HepG2 (cell line): Measurements from ENCODE around the gene CCDC183. TPM values are rescaled to one million over a fixed set of nuclear protein-coding genes. Genes with fewer than 3 reads are reported as not detected.
A peak's percentile ranks its signal among the peaks of the same experiment; 100 is the strongest.

Experiments used
- KLF11 ChIP-seq: IDR thresholded peaks from 2 replicates; pipeline ENCODE4 v1.6.1; 2016; ENCODE audit warnings: missing compliant biosample characterization
- PAXIP1 ChIP-seq: sonication (generic); formaldehyde crosslinking; conservative IDR thresholded peaks from 2 replicates; pipeline ENCODE4 v1.4.0; 2020; ENCODE audit warnings: mild to moderate bottlenecking, missing genetic modification reagents, moderate library complexity
- PCBP2 ChIP-seq: fragments of 200-400 bp; formaldehyde crosslinking; optimal IDR thresholded peaks from 2 replicates; pipeline ENCODE3; 2018; ENCODE audit warnings: low read length, low read depth; ENCODE audit not compliant: poor library complexity, severe bottlenecking
- RORA ChIP-seq: sonication (generic); formaldehyde crosslinking; IDR thresholded peaks from 2 replicates; pipeline ENCODE4 v1.5.0; 2020; ENCODE audit warnings: mild to moderate bottlenecking, missing genetic modification reagents, moderate library complexity
- ZBTB49 ChIP-seq: sonication (generic); formaldehyde crosslinking; IDR thresholded peaks from 2 replicates; pipeline ENCODE4 v1.4.0; 2020; ENCODE audit warnings: missing genetic modification reagents, borderline replicate concordance
- ZMYM3 ChIP-seq: sonication (generic); formaldehyde crosslinking; IDR thresholded peaks from 2 replicates; pipeline ENCODE4 v1.5.1; 2020; ENCODE audit warnings: mild to moderate bottlenecking, missing genetic modification reagents
- ZNF34 ChIP-seq: sonication (generic); formaldehyde crosslinking; IDR thresholded peaks from 2 replicates; pipeline ENCODE4 v1.4.0; 2020; ENCODE audit warnings: mild to moderate bottlenecking, missing genetic modification reagents, borderline replicate concordance
- ZNF713 ChIP-seq: sonication (generic); formaldehyde crosslinking; IDR thresholded peaks from 2 replicates; pipeline ENCODE4 v1.4.0; 2020; ENCODE audit warnings: mild to moderate bottlenecking, missing genetic modification reagents
- ZNF775 ChIP-seq: sonication (generic); formaldehyde crosslinking; IDR thresholded peaks from 2 replicates; pipeline ENCODE4 v1.4.0; 2020; ENCODE audit warnings: missing genetic modification reagents, mild to moderate bottlenecking, moderate library complexity, borderline replicate concordance
- ZNF891 ChIP-seq: sonication (generic); formaldehyde crosslinking; IDR thresholded peaks from 2 replicates; pipeline ENCODE4 v1.5.0; 2020; ENCODE audit warnings: mild to moderate bottlenecking, missing genetic modification reagents
- ZSCAN12 ChIP-seq: sonication (generic); formaldehyde crosslinking; IDR thresholded peaks from 2 replicates; pipeline ENCODE4 v1.9.0; 2021; ENCODE audit warnings: mild to moderate bottlenecking, missing genetic modification reagents
- polyA plus RNA-seq, 8 experiments: library from polyadenylated mRNA; depleted of rRNA in 3 of 8; stranded (reverse) in 7 of 8; unstranded in 1 of 8; fragments of >200 nt; fragmentation: Illumina TruSeq in 4 of 8; extraction: Trizol in 4 of 8; gene quantifications; 2 replicates each; pipeline versions ENCODE4 v1.2.1 to v1.2.3, GENCODE V29; 2011 to 2016; ENCODE audit warnings: low read depth in 4 of 8, missing spikeins in 1 of 8, mixed read lengths in 1 of 8; ENCODE audit not compliant: insufficient read depth in 1 of 8
- total RNA-seq, 5 experiments: library from RNA; depleted of rRNA; stranded (reverse); fragments of >200 nt; fragmentation: Illumina TruSeq; extraction: Trizol; gene quantifications; 2 replicates each; pipeline ENCODE4 v1.2.3, GENCODE V29; 2016; ENCODE audit warnings: low read depth in 1 of 5
- TF ChIP-seq, protein P1 (sequence below): sonication (generic); formaldehyde crosslinking; IDR thresholded peaks from 2 replicates; pipeline ENCODE4 v1.4.0; 2020; ENCODE audit warnings: missing genetic modification reagents
- TF ChIP-seq, protein P2 (sequence below): sonication (generic); formaldehyde crosslinking; IDR thresholded peaks from 2 replicates; pipeline ENCODE4 v1.9.0; 2021; ENCODE audit warnings: missing genetic modification reagents, mild to moderate bottlenecking, borderline replicate concordance
- TF ChIP-seq, protein P3 (sequence below), 2 experiments: sonication (generic) in 1 of 2; formaldehyde crosslinking in 1 of 2; IDR thresholded peaks; 2 replicates each; pipeline versions ENCODE4 v1.4.0 to v1.6.1; 2016 to 2020; ENCODE audit warnings: borderline replicate concordance in 1 of 2, low read depth in 1 of 2, mild to moderate bottlenecking in 1 of 2, missing genetic modification reagents in 1 of 2

Gene CCDC183
- total and polyA plus RNA-seq, 2 of the 13 experiments (the other 11 are each of a cell fraction or from before 2014, with no cell fraction given) = 5.0 to 66.4 TPM

- TF ChIP-seq, protein P1, sequence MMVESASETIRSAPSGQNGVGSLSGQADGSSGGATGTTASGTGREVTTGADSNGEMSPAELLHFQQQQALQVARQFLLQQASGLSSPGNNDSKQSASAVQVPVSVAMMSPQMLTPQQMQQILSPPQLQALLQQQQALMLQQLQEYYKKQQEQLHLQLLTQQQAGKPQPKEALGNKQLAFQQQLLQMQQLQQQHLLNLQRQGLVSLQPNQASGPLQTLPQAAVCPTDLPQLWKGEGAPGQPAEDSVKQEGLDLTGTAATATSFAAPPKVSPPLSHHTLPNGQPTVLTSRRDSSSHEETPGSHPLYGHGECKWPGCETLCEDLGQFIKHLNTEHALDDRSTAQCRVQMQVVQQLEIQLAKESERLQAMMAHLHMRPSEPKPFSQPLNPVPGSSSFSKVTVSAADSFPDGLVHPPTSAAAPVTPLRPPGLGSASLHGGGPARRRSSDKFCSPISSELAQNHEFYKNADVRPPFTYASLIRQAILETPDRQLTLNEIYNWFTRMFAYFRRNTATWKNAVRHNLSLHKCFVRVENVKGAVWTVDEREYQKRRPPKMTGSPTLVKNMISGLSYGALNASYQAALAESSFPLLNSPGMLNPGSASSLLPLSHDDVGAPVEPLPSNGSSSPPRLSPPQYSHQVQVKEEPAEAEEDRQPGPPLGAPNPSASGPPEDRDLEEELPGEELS (CRISPR knock-in tag) = peak; percentile 43; the same call in 1 of the 2 replicates
- TF ChIP-seq ZMYM3 (CRISPR knock-in tag) (peak; percentile 71), ZBTB49 (CRISPR knock-in tag) (no peak), ZNF775 (no peak), PCBP2 (no peak), PAXIP1 (CRISPR knock-in tag) (0 out of 2 replicates have a peak, but pooled peaks have one; percentile 21), ZNF891 (peak; percentile 90), ZSCAN12 (CRISPR knock-in tag) (no peak), KLF11 (no peak), ZNF713 (0 out of 2 replicates have a peak, but pooled peaks have one; percentile 19), RORA (CRISPR knock-in tag) (no peak), ZNF34 (CRISPR knock-in tag) (no peak)
- TF ChIP-seq, protein P2, sequence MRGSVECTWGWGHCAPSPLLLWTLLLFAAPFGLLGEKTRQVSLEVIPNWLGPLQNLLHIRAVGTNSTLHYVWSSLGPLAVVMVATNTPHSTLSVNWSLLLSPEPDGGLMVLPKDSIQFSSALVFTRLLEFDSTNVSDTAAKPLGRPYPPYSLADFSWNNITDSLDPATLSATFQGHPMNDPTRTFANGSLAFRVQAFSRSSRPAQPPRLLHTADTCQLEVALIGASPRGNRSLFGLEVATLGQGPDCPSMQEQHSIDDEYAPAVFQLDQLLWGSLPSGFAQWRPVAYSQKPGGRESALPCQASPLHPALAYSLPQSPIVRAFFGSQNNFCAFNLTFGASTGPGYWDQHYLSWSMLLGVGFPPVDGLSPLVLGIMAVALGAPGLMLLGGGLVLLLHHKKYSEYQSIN (CRISPR knock-in tag) = no peak
- TF ChIP-seq, protein P3, sequence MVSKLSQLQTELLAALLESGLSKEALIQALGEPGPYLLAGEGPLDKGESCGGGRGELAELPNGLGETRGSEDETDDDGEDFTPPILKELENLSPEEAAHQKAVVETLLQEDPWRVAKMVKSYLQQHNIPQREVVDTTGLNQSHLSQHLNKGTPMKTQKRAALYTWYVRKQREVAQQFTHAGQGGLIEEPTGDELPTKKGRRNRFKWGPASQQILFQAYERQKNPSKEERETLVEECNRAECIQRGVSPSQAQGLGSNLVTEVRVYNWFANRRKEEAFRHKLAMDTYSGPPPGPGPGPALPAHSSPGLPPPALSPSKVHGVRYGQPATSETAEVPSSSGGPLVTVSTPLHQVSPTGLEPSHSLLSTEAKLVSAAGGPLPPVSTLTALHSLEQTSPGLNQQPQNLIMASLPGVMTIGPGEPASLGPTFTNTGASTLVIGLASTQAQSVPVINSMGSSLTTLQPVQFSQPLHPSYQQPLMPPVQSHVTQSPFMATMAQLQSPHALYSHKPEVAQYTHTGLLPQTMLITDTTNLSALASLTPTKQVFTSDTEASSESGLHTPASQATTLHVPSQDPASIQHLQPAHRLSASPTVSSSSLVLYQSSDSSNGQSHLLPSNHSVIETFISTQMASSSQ (IDR thresholded peaks at IDR 0.05; ENCODE audit: low read depth) = no peak
- TF ChIP-seq, protein P3 (CRISPR knock-in tag; IDR thresholded peaks at IDR 0.05; ENCODE audit: borderline replicate concordance) = peak; percentile 34; the same call in 1 of the 2 replicates
These were observed 51.8 kb downstream of the CCDC183 start (continued) for GRCh38 chr9:136847826-136848392.
